A549 treated with GW870086 at 1 μM for 4 hours (cell line): Measurements from ENCODE around the gene MMRN1. TPM values are rescaled to one million over a fixed set of nuclear protein-coding genes. Genes with fewer than 3 reads are reported as not detected.

Source experiments
- total RNA-seq: library from RNA; stranded (reverse); fragments of 200-300 nt; extraction: Qiagen RNA extraction; gene quantifications from 5 replicates; pipeline ENCODE4 v1.2.3, GENCODE V29; 2022; ENCODE audit warnings: low read depth

Gene MMRN1, protein sequence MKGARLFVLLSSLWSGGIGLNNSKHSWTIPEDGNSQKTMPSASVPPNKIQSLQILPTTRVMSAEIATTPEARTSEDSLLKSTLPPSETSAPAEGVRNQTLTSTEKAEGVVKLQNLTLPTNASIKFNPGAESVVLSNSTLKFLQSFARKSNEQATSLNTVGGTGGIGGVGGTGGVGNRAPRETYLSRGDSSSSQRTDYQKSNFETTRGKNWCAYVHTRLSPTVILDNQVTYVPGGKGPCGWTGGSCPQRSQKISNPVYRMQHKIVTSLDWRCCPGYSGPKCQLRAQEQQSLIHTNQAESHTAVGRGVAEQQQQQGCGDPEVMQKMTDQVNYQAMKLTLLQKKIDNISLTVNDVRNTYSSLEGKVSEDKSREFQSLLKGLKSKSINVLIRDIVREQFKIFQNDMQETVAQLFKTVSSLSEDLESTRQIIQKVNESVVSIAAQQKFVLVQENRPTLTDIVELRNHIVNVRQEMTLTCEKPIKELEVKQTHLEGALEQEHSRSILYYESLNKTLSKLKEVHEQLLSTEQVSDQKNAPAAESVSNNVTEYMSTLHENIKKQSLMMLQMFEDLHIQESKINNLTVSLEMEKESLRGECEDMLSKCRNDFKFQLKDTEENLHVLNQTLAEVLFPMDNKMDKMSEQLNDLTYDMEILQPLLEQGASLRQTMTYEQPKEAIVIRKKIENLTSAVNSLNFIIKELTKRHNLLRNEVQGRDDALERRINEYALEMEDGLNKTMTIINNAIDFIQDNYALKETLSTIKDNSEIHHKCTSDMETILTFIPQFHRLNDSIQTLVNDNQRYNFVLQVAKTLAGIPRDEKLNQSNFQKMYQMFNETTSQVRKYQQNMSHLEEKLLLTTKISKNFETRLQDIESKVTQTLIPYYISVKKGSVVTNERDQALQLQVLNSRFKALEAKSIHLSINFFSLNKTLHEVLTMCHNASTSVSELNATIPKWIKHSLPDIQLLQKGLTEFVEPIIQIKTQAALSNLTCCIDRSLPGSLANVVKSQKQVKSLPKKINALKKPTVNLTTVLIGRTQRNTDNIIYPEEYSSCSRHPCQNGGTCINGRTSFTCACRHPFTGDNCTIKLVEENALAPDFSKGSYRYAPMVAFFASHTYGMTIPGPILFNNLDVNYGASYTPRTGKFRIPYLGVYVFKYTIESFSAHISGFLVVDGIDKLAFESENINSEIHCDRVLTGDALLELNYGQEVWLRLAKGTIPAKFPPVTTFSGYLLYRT
- total RNA-seq = not detected in 5 replicates

DNA sequence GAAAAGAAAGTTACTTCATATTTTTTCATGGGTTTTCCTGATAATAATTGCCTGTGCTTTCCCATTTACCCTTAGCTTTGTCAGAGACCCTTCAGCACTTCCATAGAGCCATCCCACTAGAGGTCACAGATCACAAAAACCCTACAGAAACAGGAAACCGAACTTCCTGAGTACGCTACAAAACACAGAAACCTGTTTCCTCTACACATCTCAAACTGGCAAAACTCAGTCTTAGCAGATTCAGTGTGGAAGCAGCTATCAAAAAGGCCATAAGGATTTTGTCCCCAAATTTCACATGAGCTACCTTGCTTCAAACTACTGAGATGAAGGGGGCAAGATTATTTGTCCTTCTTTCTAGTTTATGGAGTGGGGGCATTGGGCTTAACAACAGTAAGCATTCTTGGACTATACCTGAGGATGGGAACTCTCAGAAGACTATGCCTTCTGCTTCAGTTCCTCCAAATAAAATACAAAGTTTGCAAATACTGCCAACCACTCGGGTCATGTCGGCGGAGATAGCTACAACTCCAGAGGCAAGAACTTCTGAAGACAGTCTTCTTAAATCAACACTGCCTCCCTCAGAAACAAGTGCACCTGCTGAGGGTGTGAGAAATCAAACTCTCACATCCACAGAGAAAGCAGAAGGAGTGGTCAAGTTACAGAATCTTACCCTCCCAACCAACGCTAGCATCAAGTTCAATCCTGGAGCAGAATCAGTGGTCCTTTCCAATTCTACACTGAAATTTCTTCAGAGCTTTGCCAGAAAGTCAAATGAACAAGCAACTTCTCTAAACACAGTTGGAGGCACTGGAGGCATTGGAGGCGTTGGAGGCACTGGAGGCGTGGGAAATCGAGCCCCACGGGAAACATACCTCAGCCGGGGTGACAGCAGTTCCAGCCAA, at the start of gene MMRN1:
MMRN1 (plus strand) TSS at position 206 of the 902 bp plus-strand sequence; CDS start at position 324, 118 bp downstream.

Other genes starting within 250 kb of the MMRN1 start
- gene SNCA, start 57.7 kb upstream of the MMRN1 start, total RNA-seq = 0.15 to 0.40 TPM (median 0.16 TPM) in 3 of 5 replicates, not detected in the others
- not detected in 5 replicates for gene CCSER1, start 232.5 kb downstream of the MMRN1 start, total RNA-seq